IPS DF 4.7 (cell line): ENCODE results near the gene ARHGEF10L.

Source experiments
- DNase-seq: peaks from one replicate; pipeline ENCODE4 v3.0.0-alpha.2; 2013; ENCODE audit warnings: low spot score; ENCODE audit errors: extremely low read depth

The ARHGEF10L gene

GRCh38 chr1:17569200-17570139, 30.0 kb downstream of the ARHGEF10L start:
- no peak for DNase-seq

- no peak for DNase-seq
Observed at GRCh38 chr1:17570228-17570627, 30.7 kb downstream of the ARHGEF10L start.

- DNase-seq, result no peak
Observed at GRCh38 chr1:17572264-17572985, 32.9 kb downstream of the ARHGEF10L start.

GRCh38 chr1:17573518-17574041, 34.1 kb downstream of the ARHGEF10L start:
- DNase-seq, result no peak

GRCh38 chr1:17574516-17574915, 35.0 kb downstream of the ARHGEF10L start:
- no peak for DNase-seq

- no peak for DNase-seq
Observed at GRCh38 chr1:17575797-17576518, 36.5 kb downstream of the ARHGEF10L start.

- DNase-seq, result no peak
Observed at GRCh38 chr1:17576519-17576853, 37.0 kb downstream of the ARHGEF10L start.

GRCh38 chr1:17577907-17578297, 38.4 kb downstream of the ARHGEF10L start:
- no peak for DNase-seq

GRCh38 chr1:17579951-17580939, 40.7 kb downstream of the ARHGEF10L start:
- no peak for DNase-seq

GRCh38 chr1:17581389-17582123, 42.1 kb downstream of the ARHGEF10L start:
- no peak for DNase-seq

- no peak for DNase-seq
Observed at GRCh38 chr1:17582124-17582774, 42.8 kb downstream of the ARHGEF10L start.

- DNase-seq, result no peak
Observed at GRCh38 chr1:17584539-17584938, 45.0 kb downstream of the ARHGEF10L start.

- no peak for DNase-seq
Observed at GRCh38 chr1:17585266-17585987, 45.9 kb downstream of the ARHGEF10L start.

- DNase-seq, result no peak
Observed at GRCh38 chr1:17586172-17586964, 46.9 kb downstream of the ARHGEF10L start.

GRCh38 chr1:17587693-17588047, 48.2 kb downstream of the ARHGEF10L start:
- DNase-seq, result peak; percentile 75

GRCh38 chr1:17588048-17588871, 48.8 kb downstream of the ARHGEF10L start:
- DNase-seq, result no peak

GRCh38 chr1:17591814-17592430, 52.4 kb downstream of the ARHGEF10L start:
- no peak for DNase-seq
